HepG2 (cell line): ENCODE data around the gene HSPB8.

Source experiments
- BRF2 ChIP-seq: sonication (generic); formaldehyde crosslinking; IDR thresholded peaks from 2 replicates; pipeline ENCODE4 v1.8.1; 2022; ENCODE audit warnings: mild to moderate bottlenecking, missing genetic modification reagents
- SETDB1 ChIP-seq: sonication (generic); formaldehyde crosslinking; IDR thresholded peaks from 2 replicates; pipeline ENCODE4 v1.5.1; 2020; ENCODE audit warnings: missing genetic modification reagents, mild to moderate bottlenecking, borderline replicate concordance
- THAP7 ChIP-seq: sonication (generic); formaldehyde crosslinking; IDR thresholded peaks from 2 replicates; pipeline ENCODE4 v1.8.1; 2023; ENCODE audit warnings: mild to moderate bottlenecking, missing genetic modification reagents
- ZNF639 ChIP-seq: conservative IDR thresholded peaks from 2 replicates; pipeline ENCODE4 v1.6.1; 2018; ENCODE audit warnings: missing genetic modification reagents

- TF ChIP-seq ZNF639 (CRISPR knock-in tag): no peak
- TF ChIP-seq BRF2 (CRISPR knock-in tag): no peak
- no peak for TF ChIP-seq THAP7 (CRISPR knock-in tag)
- TF ChIP-seq SETDB1 (CRISPR knock-in tag): no peak
Observed at GRCh38 chr12:119229205-119229604, 50.5 kb downstream of the HSPB8 start.
